Naive thymus-derived CD8-positive, alpha-beta T cell (primary cell): Measurements from ENCODE around the gene LAMA5. TPM values are rescaled to one million over a fixed set of nuclear protein-coding genes. Genes with fewer than 3 reads are reported as not detected.

Experiments used
- ATAC-seq, 2 donors: fragments of 150-1000 bp; cut with Tn5 transposase in 1 of 2; sonication (Bioruptor Pico), chemical (Tn5 transposase) in 1 of 2; 1 replicate in 1 of 2; 2 replicates in 1 of 2; pipeline ENCODE4 v1.10.0; 2021; ENCODE audit warnings: mild to moderate bottlenecking in 2 of 2, moderate library complexity in 2 of 2
- POLR2A ChIA-PET: fragments of 350-600 bp; sonication (Branson Sonifier 250); formaldehyde crosslinking; loops from one replicate; lab custom pipeline; 2021; ENCODE audit warnings: antibody characterized with exemption; lab: Charles Lee
- DNase-seq, 10 donors: peaks; one replicate each; pipeline versions ENCODE4 v3.0.0 to v3.0.0-alpha.2; 2020 to 2022
- H3K27ac Mint-ChIP-seq, 10 donors: one replicate each; pipeline ENCODE4 v1.8.0; 2020 to 2022; ENCODE audit warnings: mild to moderate bottlenecking in 10 of 10, mixed read lengths in 10 of 10, moderate library complexity in 4 of 10, inconsistent platforms in 1 of 10
- H3K27me3 Mint-ChIP-seq, 5 donors: one replicate each; pipeline ENCODE4 v1.8.0; 2021 to 2022; ENCODE audit warnings: mixed read lengths in 5 of 5
- H3K36me3 Mint-ChIP-seq, 3 donors: one replicate each; pipeline ENCODE4 v1.8.0; 2020 to 2022; ENCODE audit warnings: mixed read lengths in 3 of 3, mild to moderate bottlenecking in 2 of 3, inconsistent platforms in 1 of 3
- H3K4me1 Mint-ChIP-seq, 4 donors: one replicate each; pipeline ENCODE4 v1.8.0; 2021 to 2022; ENCODE audit warnings: mixed read lengths in 4 of 4
- H3K4me3 Mint-ChIP-seq, 10 donors: one replicate each; pipeline ENCODE4 v1.8.0; 2020 to 2022; ENCODE audit warnings: mild to moderate bottlenecking in 10 of 10, mixed read lengths in 10 of 10, moderate library complexity in 6 of 10, inconsistent platforms in 1 of 10
- H3K9me3 Mint-ChIP-seq, 9 donors: one replicate each; pipeline ENCODE4 v1.8.0; 2020 to 2022; ENCODE audit warnings: mixed read lengths in 9 of 9, mild to moderate bottlenecking in 3 of 9, inconsistent platforms in 1 of 9, moderate library complexity in 1 of 9
- polyA plus RNA-seq, 3 donors: library from polyadenylated mRNA; unstranded; fragments of 300-500 nt; fragmentation: Illumina TruSeq; gene quantifications; one replicate each; pipeline ENCODE4 v1.2.3, GENCODE V29; 2021
- total RNA-seq, 8 experiments: library from RNA in 2 of 8; stranded (reverse) in 2 of 8; gene quantifications; one replicate each; pipeline ENCODE4 v1.2.3 and lab custom pipeline; 2021 to 2026

LAMA5 gene
- total and polyA plus RNA-seq, 5 experiments from 2014 or later, result 0.27 to 4.0 (median 2.5) TPM; not detected in 2

GRCh38 chr20:62408640-62409039 lies 41.5 kb upstream of the LAMA5 start:
- ATAC-seq (no peak), DNase-seq (no peak)
- H3K9me3 Mint-ChIP-seq, result no peaks in the 10 kb centered on the region
- peak overlapping the region in 4 of 10 donors; percentile 26 to 83 (median 38) for H3K4me3 Mint-ChIP-seq
- H3K36me3 Mint-ChIP-seq, result no peaks in the 10 kb centered on the region
- no peak overlapping the region for H3K27ac Mint-ChIP-seq
- peaks cover 0 to 4% (median 0%) of the 10 kb centered on the region in 5 donors for H3K27me3 Mint-ChIP-seq
- POLR2A ChIA-PET, result no interaction called here
- peaks cover 13 to 37% (median 32%) of the 10 kb centered on the region in 4 donors for H3K4me1 Mint-ChIP-seq

GRCh38 chr20:62408055-62408454 lies 40.9 kb upstream of the LAMA5 start:
- no peaks in the 10 kb centered on the region for H3K9me3 Mint-ChIP-seq
- ATAC-seq (no peak), DNase-seq (no peak)
- H3K27ac Mint-ChIP-seq, result peak overlapping the region in 1 of 10 donors; percentile 43
- POLR2A ChIA-PET, result interaction anchor here (1.1 kb wide), 1 partner anchor 102 kb away, joined by 3 read pairs; no protein-coding TSS in a partner anchor
- peaks cover 13 to 38% (median 32%) of the 10 kb centered on the region in 4 donors for H3K4me1 Mint-ChIP-seq
- no peaks in the 10 kb centered on the region for H3K36me3 Mint-ChIP-seq
- H3K4me3 Mint-ChIP-seq, result peak overlapping the region; percentile 26 to 88 (median 73)
- peaks cover 0 to 4% (median 0%) of the 10 kb centered on the region in 5 donors for H3K27me3 Mint-ChIP-seq

DNA sequence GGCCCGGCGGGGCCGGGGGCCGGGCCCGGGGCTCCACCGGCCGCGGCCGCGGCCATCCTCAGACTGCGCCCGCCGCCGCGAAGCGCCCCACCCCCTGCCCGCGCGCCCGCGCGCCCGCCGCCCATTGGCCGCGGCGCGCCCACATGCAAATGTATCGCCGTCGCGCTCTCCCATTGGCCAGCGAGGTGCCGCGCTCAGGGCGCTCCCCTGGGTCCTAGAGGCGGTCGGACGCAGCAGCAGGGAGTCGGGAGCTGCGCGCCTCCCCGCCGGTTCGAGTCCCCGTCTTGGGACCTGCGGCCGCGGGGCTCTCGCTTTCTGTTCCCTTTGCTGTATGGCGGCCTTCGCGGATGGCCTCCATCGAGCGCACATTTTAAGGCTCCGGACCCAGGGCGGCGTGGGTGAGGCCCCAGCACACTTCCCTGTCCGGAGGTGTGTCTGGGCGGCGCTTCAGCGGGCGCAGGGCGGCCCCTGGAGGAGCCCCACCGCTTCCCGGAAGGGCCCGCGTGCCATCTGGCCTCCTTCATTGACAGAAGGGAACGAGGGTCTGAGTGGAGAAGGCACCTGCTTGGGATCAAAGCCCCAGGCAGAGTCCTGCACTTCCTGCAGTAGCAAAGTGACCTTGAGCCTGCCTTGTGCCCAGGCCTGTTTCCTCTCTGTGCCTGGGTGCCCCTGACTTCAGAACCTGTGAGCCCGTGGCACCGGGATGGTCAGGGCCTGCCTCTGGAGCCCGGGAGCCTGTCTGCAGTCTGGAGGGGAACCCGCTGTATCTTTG lies 40.3 kb upstream of the LAMA5 start, which contains the start of gene CABLES2:
CABLES2 (minus strand) TSS at position 65 of the 772 bp plus-strand sequence; CDS start at position 56, 9 bp downstream.
- Mint-ChIP-seq H3K36me3 (no peaks in the 10 kb centered on the region), H3K27me3 (peaks cover 0 to 4% (median 0%) of the 10 kb centered on the region in 5 donors), H3K4me3 (peak within 1 kb of the TSS; percentile 72 to 88 (median 80)), H3K27ac (peak within 1 kb of the TSS in 8 of 10 donors; percentile 56 to 79 (median 74)), H3K4me1 (peaks cover 13 to 38% (median 32%) of the 10 kb centered on the region in 4 donors), H3K9me3 (no peaks in the 10 kb centered on the region)
- peak; percentile 84 to 94 (median 89) for DNase-seq
- POLR2A ChIA-PET, result interaction anchor here (0.7 to 1.1 kb wide), 2 partner anchors 21 to 101 kb away, joined by 3 to 6 read pairs; partner anchors contain the start of gene RPS21
- ATAC-seq, result peak; percentile 92 to 97

- DNase-seq (peak in 1 of 10 donors; percentile 28), ATAC-seq (peak in 1 of 2 donors; percentile 1)
- Mint-ChIP-seq H3K27ac (peak overlapping the region in 3 of 10 donors; percentile 64 to 75 (median 75)), H3K36me3 (no peaks in the 10 kb centered on the region), H3K4me1 (peaks cover 13 to 38% (median 32%) of the 10 kb centered on the region in 4 donors), H3K9me3 (no peaks in the 10 kb centered on the region), H3K27me3 (peaks cover 0 to 4% (median 0%) of the 10 kb centered on the region in 5 donors), H3K4me3 (peak overlapping the region; percentile 68 to 84 (median 76))
- POLR2A ChIA-PET, result no interaction called here
Observed at GRCh38 chr20:62406635-62407176, 39.6 kb upstream of the LAMA5 start.

DNA sequence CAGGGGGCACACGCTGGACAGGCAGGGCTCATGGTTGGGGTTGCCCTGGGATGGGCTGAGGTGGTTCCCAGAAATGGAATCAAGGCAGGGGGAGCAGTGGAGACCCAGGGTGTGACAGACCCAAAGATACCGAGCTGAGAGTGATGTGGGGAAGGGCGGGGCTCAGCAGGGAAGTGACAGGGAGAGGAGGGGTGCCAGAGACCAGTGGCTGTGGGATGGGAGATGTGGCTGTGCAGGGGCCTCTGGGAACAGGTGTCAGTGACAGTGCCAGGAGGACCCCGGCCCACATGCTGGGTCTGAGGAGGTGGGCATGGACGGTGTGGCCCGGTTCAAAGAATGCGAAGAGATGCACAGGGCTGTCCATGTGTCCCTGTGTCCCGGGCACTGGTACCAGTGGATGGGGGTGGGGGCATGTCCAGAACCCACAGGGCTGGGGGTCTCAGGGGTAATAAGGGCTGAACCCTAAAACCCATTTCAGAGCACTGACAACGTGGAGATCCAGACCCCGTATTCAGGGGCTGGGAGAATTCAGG lies 38.9 kb upstream of the LAMA5 start:
- H3K4me1 Mint-ChIP-seq, result peaks cover 14 to 38% (median 32%) of the 10 kb centered on the region in 4 donors
- H3K9me3 Mint-ChIP-seq, result no peaks in the 10 kb centered on the region
- peak overlapping the region in 7 of 10 donors; percentile 56 to 68 (median 66) for H3K27ac Mint-ChIP-seq
- ATAC-seq (no peak), DNase-seq (no peak)
- H3K36me3 Mint-ChIP-seq, result no peaks in the 10 kb centered on the region
- POLR2A ChIA-PET, result interaction anchor here (1.4 kb wide), 1 partner anchor 19 kb away, joined by 3 read pairs; the partner anchor contains the start of gene RPS21
- H3K27me3 Mint-ChIP-seq, result peaks cover 0 to 4% (median 0%) of the 10 kb centered on the region in 5 donors
- H3K4me3 Mint-ChIP-seq, result peak overlapping the region; percentile 68 to 84 (median 76)

- H3K4me3 Mint-ChIP-seq, result peak overlapping the region in 9 of 10 donors; percentile 68 to 84 (median 76)
- DNase-seq (no peak), ATAC-seq (no peak)
- POLR2A ChIA-PET, result interaction anchor here (1.4 kb wide), 1 partner anchor 19 kb away, joined by 3 read pairs; the partner anchor contains the start of gene RPS21
- H3K27ac Mint-ChIP-seq, result peak overlapping the region in 8 of 10 donors; percentile 56 to 79 (median 64)
- no peaks in the 10 kb centered on the region for H3K36me3 Mint-ChIP-seq
- peaks cover 0 to 4% (median 0%) of the 10 kb centered on the region in 5 donors for H3K27me3 Mint-ChIP-seq
- peaks cover 16 to 38% (median 31%) of the 10 kb centered on the region in 4 donors for H3K4me1 Mint-ChIP-seq
- H3K9me3 Mint-ChIP-seq, result no peaks in the 10 kb centered on the region
Observed at GRCh38 chr20:62405108-62405980, 38.2 kb upstream of the LAMA5 start.

- POLR2A ChIA-PET, result no interaction called here
- H3K27me3 Mint-ChIP-seq, result peaks cover 0 to 4% (median 0%) of the 10 kb centered on the region in 5 donors
- H3K4me3 Mint-ChIP-seq, result peak overlapping the region in 2 of 10 donors; percentile 6 to 75
- no peak overlapping the region for H3K27ac Mint-ChIP-seq
- no peak for DNase-seq
- H3K9me3 Mint-ChIP-seq, result no peaks in the 10 kb centered on the region
- H3K36me3 Mint-ChIP-seq, result no peaks in the 10 kb centered on the region
- ATAC-seq, result no peak
- peaks cover 15 to 33% (median 25%) of the 10 kb centered on the region in 4 donors for H3K4me1 Mint-ChIP-seq
Observed at GRCh38 chr20:62404761-62405107, 37.6 kb upstream of the LAMA5 start.

DNA sequence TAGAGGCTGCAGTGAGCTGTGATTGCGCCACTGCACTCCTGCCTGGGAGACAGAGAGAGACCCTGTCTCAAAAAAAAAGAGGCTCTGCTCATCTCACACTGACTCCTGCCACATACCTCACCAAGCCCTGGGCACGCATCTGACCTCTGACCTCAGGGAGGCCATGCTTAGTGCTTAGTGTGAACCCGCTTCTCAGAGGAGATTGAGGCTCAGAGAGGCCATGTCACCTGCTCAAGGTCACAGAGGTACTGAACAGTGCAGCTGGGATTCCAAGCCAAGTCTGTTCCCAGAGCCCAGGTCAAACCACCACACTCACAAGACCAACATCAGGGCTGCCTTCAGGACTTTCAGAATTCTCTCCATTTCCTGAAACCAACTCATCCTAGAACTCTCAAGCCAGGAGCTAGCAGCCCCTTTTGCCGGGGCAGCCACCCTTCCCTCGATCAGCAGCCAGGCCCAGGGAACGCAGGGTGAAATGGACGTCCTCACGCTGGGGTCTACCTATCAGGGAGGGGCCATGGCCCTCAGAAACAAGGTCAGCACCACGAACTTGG lies 37.1 kb upstream of the LAMA5 start:
- Mint-ChIP-seq H3K36me3 (no peaks in the 10 kb centered on the region), H3K4me3 (peak overlapping the region in 5 of 10 donors; percentile 9 to 77 (median 63))
- ATAC-seq, result no peak

GRCh38 chr20:62403331-62403730 lies 36.2 kb upstream of the LAMA5 start:
- POLR2A ChIA-PET, result no interaction called here
- Mint-ChIP-seq H3K27me3 (peaks cover 0 to under 1% (median 0%) of the 10 kb centered on the region in 5 donors), H3K36me3 (no peaks in the 10 kb centered on the region), H3K4me1 (peaks cover 11 to 27% (median 20%) of the 10 kb centered on the region in 4 donors), H3K4me3 (peak overlapping the region in 1 of 10 donors; percentile 41), H3K27ac (peak overlapping the region in 1 of 10 donors; percentile 70), H3K9me3 (no peaks in the 10 kb centered on the region)
- DNase-seq, result no peak
- ATAC-seq, result no peak

More for the DNA sequence above, 37.1 kb upstream of the LAMA5 start:
- H3K27me3 Mint-ChIP-seq, result peaks cover 0 to 1% (median 0%) of the 10 kb centered on the region in 5 donors
- H3K9me3 Mint-ChIP-seq, result no peaks in the 10 kb centered on the region
- POLR2A ChIA-PET, result no interaction called here
- H3K4me1 Mint-ChIP-seq, result peaks cover 11 to 27% (median 20%) of the 10 kb centered on the region in 4 donors
- peak overlapping the region in 2 of 10 donors; percentile 18 to 50 for H3K27ac Mint-ChIP-seq
- no peak for DNase-seq

- H3K27me3 Mint-ChIP-seq, result no peaks in the 10 kb centered on the region
Observed at GRCh38 chr20:62402456-62403150, 35.5 kb upstream of the LAMA5 start.

GRCh38 chr20:62401331-62401779 lies 34.2 kb upstream of the LAMA5 start:
- no peaks in the 10 kb centered on the region for H3K27me3 Mint-ChIP-seq
- H3K4me1 Mint-ChIP-seq, result peaks cover 13 to 21% (median 16%) of the 10 kb centered on the region in 4 donors
- no peaks in the 10 kb centered on the region for H3K9me3 Mint-ChIP-seq
- ATAC-seq, result no peak
- no peak overlapping the region for H3K27ac Mint-ChIP-seq
- H3K4me3 Mint-ChIP-seq, result no peak overlapping the region
- no peaks in the 10 kb centered on the region for H3K36me3 Mint-ChIP-seq
- POLR2A ChIA-PET, result interaction anchor here (1.7 kb wide), 1 partner anchor 15 kb away, joined by 4 read pairs; the partner anchor contains the start of gene RPS21
- DNase-seq, result no peak

More at GRCh38 chr20:62402456-62403150, 35.5 kb upstream of the LAMA5 start:
- Mint-ChIP-seq H3K4me3 (no peak overlapping the region), H3K9me3 (no peaks in the 10 kb centered on the region), H3K4me1 (peaks cover 14 to 23% (median 19%) of the 10 kb centered on the region in 4 donors), H3K27ac (peak overlapping the region in 1 of 10 donors; percentile 50), H3K36me3 (no peaks in the 10 kb centered on the region)
- POLR2A ChIA-PET, result interaction anchor here (1.7 kb wide), 1 partner anchor 16 kb away, joined by 4 read pairs; the partner anchor contains the start of gene RPS21
- no peak for DNase-seq
- ATAC-seq, result no peak
